Measurements from ENCODE around the gene C16orf95. TPM values are rescaled to one million over a fixed set of nuclear protein-coding genes. Genes with fewer than 3 reads are reported as not detected.

C16orf95 gene
- total RNA-seq, 2 experiments from 2014 or later = 7.3 to 9.2 TPM

GRCh38 chr16:87314990-87315420, 2.2 kb downstream of the C16orf95 start:
- ChIA-PET POLR2A (no interaction called here), CTCF (interaction anchor here (1.2 to 2.8 kb wide), 3 partner anchors 10 to 79 kb away, joined by 4 to 8 read pairs (median 6); partner anchors contain the start of gene FBXO31)
- Mint-ChIP-seq H3K4me1 (peaks cover 21% of the 10 kb centered on the region), H3K9me3 (no peaks in the 10 kb centered on the region), H3K27me3 (no peaks in the 10 kb centered on the region), H3K27ac (no peak overlapping the region), H3K36me3 (ENCODE audit: low read depth) (peaks cover 16% of the 10 kb centered on the region), H3K4me3 (no peak overlapping the region)
- DNase-seq = no peak

DNA sequence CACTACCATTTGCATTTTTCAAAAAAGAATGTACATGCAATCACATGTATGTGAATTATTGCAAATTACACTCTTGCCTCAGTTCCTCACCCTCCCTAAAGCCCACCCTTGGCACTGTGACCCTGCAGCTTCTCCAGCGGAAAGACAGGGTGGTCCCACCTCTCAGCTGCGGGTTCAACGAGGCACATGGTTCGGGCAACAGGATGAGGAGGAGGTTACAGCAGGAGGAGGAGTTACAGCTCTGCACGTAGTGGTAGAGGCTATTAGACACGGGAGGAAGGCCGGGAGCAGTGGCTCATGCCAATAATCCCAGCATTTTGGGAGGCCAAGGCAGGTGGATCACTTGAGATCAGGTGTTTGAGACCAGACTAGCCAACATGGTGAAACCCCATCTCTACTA, 5.2 kb downstream of the C16orf95 start:
- CTCF ChIA-PET = interaction anchor here (1.1 kb wide), 1 partner anchor 14 kb away, joined by 3 read pairs; no protein-coding TSS in a partner anchor
- Mint-ChIP-seq H3K27ac (no peak overlapping the region), H3K36me3 (ENCODE audit: low read depth) (peaks cover 11% of the 10 kb centered on the region), H3K4me3 (no peak overlapping the region), H3K9me3 (peaks cover 6% of the 10 kb centered on the region), H3K4me1 (peaks cover 8% of the 10 kb centered on the region), H3K27me3 (no peaks in the 10 kb centered on the region)
- POLR2A ChIA-PET = no interaction called here
- no peak for DNase-seq

- ChIA-PET POLR2A (no interaction called here), CTCF (interaction anchor here (1.1 kb wide), 1 partner anchor 14 kb away, joined by 3 read pairs; no protein-coding TSS in a partner anchor)
- Mint-ChIP-seq H3K36me3 (ENCODE audit: low read depth) (peaks cover 13% of the 10 kb centered on the region), H3K4me1 (peaks cover 4% of the 10 kb centered on the region), H3K27ac (no peak overlapping the region), H3K4me3 (no peak overlapping the region), H3K27me3 (no peaks in the 10 kb centered on the region), H3K9me3 (peaks cover 6% of the 10 kb centered on the region)
- no peak for DNase-seq
Measured at GRCh38 chr16:87311387-87311786, 5.8 kb downstream of the C16orf95 start.

GRCh38 chr16:87310610-87311009, 6.6 kb downstream of the C16orf95 start:
- DNase-seq = no peak
- Mint-ChIP-seq H3K4me3 (no peak overlapping the region), H3K36me3 (ENCODE audit: low read depth) (peaks cover 13% of the 10 kb centered on the region), H3K27ac (no peak overlapping the region), H3K4me1 (peaks cover 4% of the 10 kb centered on the region), H3K27me3 (no peaks in the 10 kb centered on the region), H3K9me3 (peaks cover 6% of the 10 kb centered on the region)
- CTCF ChIA-PET = no interaction called here
- POLR2A ChIA-PET = no interaction called here

DNA sequence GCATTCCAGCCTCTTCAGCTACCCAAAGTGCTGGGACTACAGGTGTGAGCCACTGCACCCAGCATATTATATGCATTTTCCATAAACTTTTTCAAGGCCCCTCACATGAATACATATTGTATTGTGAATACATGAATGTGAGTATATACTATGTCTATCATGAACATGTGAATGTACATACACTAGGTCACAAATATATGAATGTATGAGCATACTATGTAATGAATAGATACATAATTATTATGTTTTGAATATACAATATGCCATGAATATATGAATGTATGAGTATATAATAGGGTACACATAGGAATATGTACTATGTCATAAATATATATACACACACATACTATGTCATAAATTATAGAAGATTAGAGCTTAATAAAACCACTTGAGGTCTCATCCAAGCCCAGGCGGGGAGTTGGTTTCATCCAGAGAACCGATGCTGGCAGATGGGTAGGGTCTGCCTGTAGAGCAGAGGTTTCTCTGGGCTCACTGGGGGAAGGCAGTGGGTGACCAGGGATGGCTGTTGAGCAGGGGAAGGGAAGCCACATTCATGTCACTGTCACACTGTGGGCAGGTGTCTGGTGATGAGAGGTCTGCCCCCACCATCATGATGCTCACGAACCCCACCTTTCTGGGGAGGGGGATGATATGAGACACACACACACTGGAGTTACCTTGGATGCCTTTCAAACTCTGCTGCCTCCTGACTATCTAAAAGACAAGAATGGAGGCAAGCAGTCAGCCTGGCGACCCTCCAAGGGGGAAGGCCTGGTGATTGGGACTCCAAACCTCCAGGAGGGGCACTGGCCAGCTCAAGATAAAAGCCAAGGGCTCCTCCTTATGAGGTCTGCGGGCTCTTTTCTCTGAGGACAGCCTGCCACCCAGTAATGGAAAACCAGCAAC, 7.3 kb downstream of the C16orf95 start:
- Mint-ChIP-seq H3K9me3 (peaks cover 6% of the 10 kb centered on the region), H3K4me3 (no peak overlapping the region), H3K4me1 (peaks cover 8% of the 10 kb centered on the region), H3K27ac (no peak overlapping the region), H3K27me3 (no peaks in the 10 kb centered on the region), H3K36me3 (ENCODE audit: low read depth) (peaks cover 13% of the 10 kb centered on the region)
- CTCF ChIA-PET = interaction anchor here (1.5 kb wide), 1 partner anchor 84 kb away, joined by 3 read pairs; no protein-coding TSS in a partner anchor
- POLR2A ChIA-PET = no interaction called here
- no peak for DNase-seq

DNA sequence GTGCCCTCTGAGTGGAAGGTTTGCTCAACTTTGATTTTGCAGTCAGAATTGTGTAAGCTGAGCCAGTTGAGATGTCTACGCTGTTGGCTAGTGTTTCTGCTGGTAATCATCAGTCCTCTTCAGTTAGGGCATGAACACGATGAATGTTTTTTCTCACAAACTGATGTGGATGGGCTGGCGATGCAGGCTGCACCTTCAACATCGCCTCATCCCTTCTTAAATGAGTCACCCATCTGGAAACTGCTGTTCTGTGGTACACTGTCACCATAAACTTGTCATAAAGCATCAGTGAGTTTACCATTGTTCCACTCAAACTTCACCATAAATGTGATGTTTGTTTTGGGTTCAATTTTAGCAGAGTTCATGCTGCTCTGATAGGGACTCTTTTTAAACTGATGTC, 8.4 kb downstream of the C16orf95 start:
- POLR2A ChIA-PET = no interaction called here
- Mint-ChIP-seq H3K27ac (peak overlapping the region; percentile 1), H3K9me3 (peaks cover 6% of the 10 kb centered on the region)

DNA sequence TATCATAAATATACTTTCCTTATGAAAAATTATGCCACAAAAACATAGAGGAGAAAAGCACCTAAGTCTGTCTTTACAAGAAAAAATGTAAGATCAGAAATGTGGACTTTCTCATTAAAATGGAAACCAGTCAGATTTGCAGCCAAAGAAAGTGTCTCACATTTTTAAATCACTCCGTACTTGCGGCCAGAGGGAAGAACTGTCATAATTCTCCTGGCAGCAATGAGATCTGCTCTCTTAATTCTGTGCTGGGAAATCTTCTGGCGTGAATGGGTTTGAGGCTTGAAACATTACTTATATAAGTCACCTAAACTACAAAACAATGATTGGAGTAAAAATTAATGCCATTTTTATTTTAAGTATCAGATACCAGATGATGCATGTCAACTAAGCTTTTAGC, 10.7 kb downstream of the C16orf95 start:
- no peak overlapping the region for H3K4me3 Mint-ChIP-seq
- ChIA-PET CTCF (interaction anchor here (1.5 kb wide), 1 partner anchor 11 kb away, joined by 4 read pairs; the partner anchor contains the start of gene C16orf95), POLR2A (no interaction called here)
- peaks cover 32% of the 10 kb centered on the region for H3K4me1 Mint-ChIP-seq
- no peaks in the 10 kb centered on the region for H3K27me3 Mint-ChIP-seq
- peaks cover 16% of the 10 kb centered on the region for H3K36me3 Mint-ChIP-seq (ENCODE audit: low read depth)
- peaks cover 6% of the 10 kb centered on the region for H3K9me3 Mint-ChIP-seq
- H3K27ac Mint-ChIP-seq = no peak overlapping the region
- no peak for DNase-seq

More for the DNA sequence above, 8.4 kb downstream of the C16orf95 start:
- peaks cover 18% of the 10 kb centered on the region for H3K4me1 Mint-ChIP-seq
- no peak overlapping the region for H3K4me3 Mint-ChIP-seq
- H3K27me3 Mint-ChIP-seq = no peaks in the 10 kb centered on the region
- H3K36me3 Mint-ChIP-seq (ENCODE audit: low read depth) = peaks cover 9% of the 10 kb centered on the region
- no peak for DNase-seq
- CTCF ChIA-PET = interaction anchor here (1.4 to 1.5 kb wide), 2 partner anchors 10 to 85 kb away, joined by 3 to 4 read pairs; no protein-coding TSS in a partner anchor

DNA sequence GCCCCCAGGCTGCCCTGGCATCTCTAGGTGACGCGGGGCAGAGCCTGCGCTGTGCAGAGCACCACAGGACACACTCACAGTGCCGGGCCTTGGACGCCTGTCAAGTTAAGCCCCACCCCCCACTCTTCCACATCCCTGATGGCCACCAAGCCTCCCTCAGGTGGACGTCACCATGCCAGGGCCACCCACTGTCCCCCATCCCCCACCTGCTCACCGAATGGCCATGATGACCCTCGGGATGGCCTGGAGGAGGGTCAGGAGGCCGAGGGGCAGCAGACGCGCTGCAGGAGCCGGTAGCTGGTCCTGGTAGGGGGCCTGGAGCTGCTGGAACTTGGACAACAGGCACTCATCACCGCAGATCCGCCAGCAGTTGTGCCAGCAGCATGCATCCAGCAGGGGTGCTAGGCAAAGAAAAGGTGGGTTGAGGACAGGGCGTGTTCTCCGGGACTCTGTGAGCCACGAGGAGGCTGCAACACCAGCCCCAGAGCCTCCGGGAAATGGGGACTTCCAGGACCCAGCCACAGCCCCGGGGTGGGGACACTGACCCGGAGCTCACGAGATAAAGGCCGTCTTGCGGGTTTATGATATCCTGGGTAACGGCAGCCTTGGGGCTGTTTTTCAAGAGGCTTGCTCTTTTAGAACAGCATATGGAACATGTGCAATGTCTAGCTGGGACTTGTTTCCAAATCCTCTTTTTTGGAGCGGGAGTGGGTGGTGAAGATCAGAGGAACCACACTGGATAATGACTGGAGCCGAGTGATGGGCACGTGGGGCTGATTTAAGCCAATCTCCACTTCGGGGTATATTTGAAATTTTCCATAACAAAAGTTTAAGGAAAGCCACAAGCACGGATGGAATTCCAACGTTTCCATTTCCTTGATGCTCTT, 11.4 kb downstream of the C16orf95 start:
- ChIA-PET POLR2A (no interaction called here), CTCF (no interaction called here)
- no peaks in the 10 kb centered on the region for H3K27me3 Mint-ChIP-seq
- H3K9me3 Mint-ChIP-seq = peaks cover 6% of the 10 kb centered on the region
- peaks cover 16% of the 10 kb centered on the region for H3K36me3 Mint-ChIP-seq (ENCODE audit: low read depth)
- H3K4me1 Mint-ChIP-seq = peaks cover 32% of the 10 kb centered on the region
- H3K4me3 Mint-ChIP-seq = no peak overlapping the region
- H3K27ac Mint-ChIP-seq = no peak overlapping the region
- DNase-seq = no peak

GRCh38 chr16:87304951-87305350, 12.2 kb downstream of the C16orf95 start:
- POLR2A ChIA-PET = no interaction called here
- no peak for DNase-seq
- CTCF ChIA-PET = interaction anchor here (1.0 kb wide), 1 partner anchor 11 kb away, joined by 6 read pairs; no protein-coding TSS in a partner anchor
- H3K27me3 Mint-ChIP-seq = no peaks in the 10 kb centered on the region
- peak overlapping the region; percentile 68 for H3K27ac Mint-ChIP-seq
- H3K4me3 Mint-ChIP-seq = no peak overlapping the region
- peaks cover 6% of the 10 kb centered on the region for H3K9me3 Mint-ChIP-seq
- H3K4me1 Mint-ChIP-seq = peaks cover 32% of the 10 kb centered on the region
- H3K36me3 Mint-ChIP-seq (ENCODE audit: low read depth) = peaks cover 16% of the 10 kb centered on the region

GRCh38 chr16:87303962-87304521, 13.2 kb downstream of the C16orf95 start:
- Mint-ChIP-seq H3K4me1 (peaks cover 32% of the 10 kb centered on the region), H3K27me3 (no peaks in the 10 kb centered on the region), H3K4me3 (no peak overlapping the region), H3K27ac (peak overlapping the region; percentile 86), H3K36me3 (ENCODE audit: low read depth) (peaks cover 16% of the 10 kb centered on the region), H3K9me3 (peaks cover 6% of the 10 kb centered on the region)
- ChIA-PET CTCF (interaction anchor here (0.6 to 1.4 kb wide), 4 partner anchors 9 to 59 kb away, joined by 3 to 6 read pairs (median 3); partner anchors contain the start of gene C16orf95), POLR2A (no interaction called here)
- DNase-seq = no peak

DNA sequence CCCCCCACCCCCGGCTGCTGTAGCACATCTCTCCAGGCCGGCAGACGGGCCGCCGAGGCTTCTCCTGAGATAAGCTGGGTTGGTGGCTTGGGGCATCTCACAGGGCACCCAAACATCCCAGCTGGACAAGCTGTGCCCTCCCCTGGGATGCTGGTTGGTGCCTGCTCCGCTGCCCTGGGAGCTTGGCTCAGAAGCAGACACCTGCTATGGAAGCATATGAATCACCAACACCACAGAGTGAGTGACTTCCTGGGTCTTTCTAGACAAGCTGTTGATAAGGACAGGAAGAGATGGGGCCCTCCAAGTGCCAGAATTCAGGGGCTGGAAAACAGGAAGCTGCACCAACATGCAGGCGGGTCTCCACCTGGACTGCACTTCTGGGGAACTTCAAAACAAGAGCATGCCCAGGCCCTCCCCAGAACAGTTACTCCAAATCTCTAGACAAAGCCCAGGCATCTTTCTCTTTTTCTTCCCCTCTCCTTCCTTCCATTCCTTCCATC, 13.7 kb downstream of the C16orf95 start:
- no peaks in the 10 kb centered on the region for H3K27me3 Mint-ChIP-seq
- H3K36me3 Mint-ChIP-seq (ENCODE audit: low read depth) = peaks cover 11% of the 10 kb centered on the region
- no peak overlapping the region for H3K4me3 Mint-ChIP-seq
- POLR2A ChIA-PET = no interaction called here
- CTCF ChIA-PET = interaction anchor here (1.0 to 1.4 kb wide), 2 partner anchors 10 to 14 kb away, joined by 3 read pairs; partner anchors contain the start of gene C16orf95
- H3K9me3 Mint-ChIP-seq = peaks cover under 1% of the 10 kb centered on the region
- H3K4me1 Mint-ChIP-seq = peaks cover 28% of the 10 kb centered on the region
- DNase-seq = peak; percentile 12
- peak overlapping the region; percentile 86 for H3K27ac Mint-ChIP-seq

GRCh38 chr16:87298857-87299465, 18.2 kb downstream of the C16orf95 start:
- Mint-ChIP-seq H3K4me1 (peaks cover 19% of the 10 kb centered on the region), H3K36me3 (ENCODE audit: low read depth) (peaks cover 7% of the 10 kb centered on the region), H3K27ac (no peak overlapping the region), H3K9me3 (no peaks in the 10 kb centered on the region), H3K27me3 (no peaks in the 10 kb centered on the region), H3K4me3 (no peak overlapping the region)
- POLR2A ChIA-PET = no interaction called here
- CTCF ChIA-PET = no interaction called here
- DNase-seq = no peak
